Smooth muscle cell (in vitro differentiated cells): Measurements from ENCODE around the gene HS6ST1. TPM values are rescaled to one million over a fixed set of nuclear protein-coding genes. Genes with fewer than 3 reads are reported as not detected.

Experiments used
- DNase-seq: peaks from one replicate; lab custom pipeline; 2025; ENCODE audit not compliant: unreplicated experiment; lab: John Stamatoyannopoulos, UW
- H2AFZ ChIP-seq: fragments of 200-600 bp; sonication (generic); 2 replicates; pipeline ENCODE4 v1.6.0; 2016; ENCODE audit warnings: antibody characterized with exemption, low read depth, mild to moderate bottlenecking
- H3F3A ChIP-seq: fragments of 200-600 bp; sonication (generic); 2 replicates; pipeline ENCODE4 v1.6.0; 2017; ENCODE audit warnings: antibody characterized with exemption, low read depth
- H3K27ac ChIP-seq: fragments of 200-600 bp; sonication (generic); 2 replicates; pipeline ENCODE4 v1.5.1; 2016; ENCODE audit warnings: low read depth, mild to moderate bottlenecking
- H3K27me3 ChIP-seq: fragments of 200-600 bp; sonication (generic); 2 replicates; pipeline ENCODE4 v1.6.1; 2016; ENCODE audit warnings: low read depth, mild to moderate bottlenecking
- H3K36me3 ChIP-seq: fragments of 200-600 bp; sonication (generic); 2 replicates; pipeline ENCODE4 v1.5.1; 2016; ENCODE audit warnings: low read depth
- H3K4me1 ChIP-seq: fragments of 200-600 bp; sonication (generic); 2 replicates; pipeline ENCODE4 v1.5.1; 2016; ENCODE audit warnings: low read depth
- H3K4me2 ChIP-seq: fragments of 200-600 bp; sonication (generic); 2 replicates; pipeline ENCODE4 v1.6.0; 2016; ENCODE audit warnings: mild to moderate bottlenecking
- H3K4me3 ChIP-seq: fragments of 200-600 bp; sonication (generic); 2 replicates; pipeline ENCODE4 v1.5.1; 2016; ENCODE audit warnings: mild to moderate bottlenecking
- H3K79me2 ChIP-seq: fragments of 200-600 bp; sonication (generic); 2 replicates; pipeline ENCODE4 v1.6.0; 2016; ENCODE audit warnings: low read depth, mild to moderate bottlenecking
- H3K9ac ChIP-seq: fragments of 200-600 bp; sonication (generic); 2 replicates; pipeline ENCODE4 v1.6.0; 2016; ENCODE audit warnings: low read depth
- H3K9me3 ChIP-seq: fragments of 200-600 bp; sonication (generic); replicated peaks from 2 replicates; pipeline ENCODE4 v1.5.1; 2016; ENCODE audit warnings: low read depth
- H4K20me1 ChIP-seq: fragments of 200-600 bp; sonication (generic); 2 replicates; pipeline ENCODE4 v1.6.0; 2016; ENCODE audit warnings: low read depth
- CTCF ChIP-seq: fragments of 200-600 bp; sonication (generic); IDR thresholded peaks from 2 replicates; pipeline ENCODE4 v1.5.1; 2017; ENCODE audit warnings: borderline replicate concordance, mild to moderate bottlenecking, antibody characterized with exemption; ENCODE audit not compliant: insufficient read depth, poor library complexity, severe bottlenecking
- WGBS: methylation state at CpG from one replicate; pipeline ENCODE4 v1.1.7; 2016; ENCODE audit warnings: low lambda C conversion rate; 5-methylcytosine and 5-hydroxymethylcytosine counted together
- polyA plus RNA-seq: library from polyadenylated mRNA; unstranded; fragments of >200 nt; fragmentation: Nextera tagmentation; extraction: Ambion mirVana; gene quantifications from 2 replicates; pipeline ENCODE4 v1.2.1, GENCODE V29; 2016
- total RNA-seq: library from RNA; depleted of rRNA; stranded (reverse); fragments of >200 nt; gene quantifications from 2 replicates; pipeline ENCODE4 v1.2.3, GENCODE V29; 2014

Gene HS6ST1
- total and polyA plus RNA-seq, 2 experiments from 2014 or later, result 9.3 to 13.0 TPM

- no peaks in the 10 kb centered on the region for H3K9me3 ChIP-seq
- H3K27ac ChIP-seq, result no peak overlapping the region
- no peak for TF ChIP-seq CTCF
- H3K4me3 ChIP-seq, result no peak overlapping the region
- 90% methylated on average over 12 of the region's 12 CpGs for WGBS
- no peak overlapping the region for H3K4me2 ChIP-seq
- DNase-seq, result no peak
- H3K9ac ChIP-seq, result no peak overlapping the region
- no peaks in the 10 kb centered on the region for H3F3A ChIP-seq
- H3K36me3 ChIP-seq, result no peaks in the 10 kb centered on the region
- H2AFZ ChIP-seq, result no peak overlapping the region
- no peaks in the 10 kb centered on the region for H3K4me1 ChIP-seq
- H3K27me3 ChIP-seq, result no peaks in the 10 kb centered on the region
- H3K79me2 ChIP-seq, result no peaks in the 10 kb centered on the region
- H4K20me1 ChIP-seq, result peaks cover 70% of the 10 kb centered on the region
Measured at GRCh38 chr2:128285329-128285931, 33.2 kb downstream of the HS6ST1 start.

GRCh38 chr2:128284841-128285240 lies 33.8 kb downstream of the HS6ST1 start:
- no peak for DNase-seq
- H3K4me1 ChIP-seq, result no peaks in the 10 kb centered on the region
- H4K20me1 ChIP-seq, result peaks cover 76% of the 10 kb centered on the region
- no peak overlapping the region for H3K9ac ChIP-seq
- no peak overlapping the region for H3K27ac ChIP-seq
- H3K36me3 ChIP-seq, result no peaks in the 10 kb centered on the region
- H3F3A ChIP-seq, result no peaks in the 10 kb centered on the region
- no peaks in the 10 kb centered on the region for H3K27me3 ChIP-seq
- H2AFZ ChIP-seq, result no peak overlapping the region
- 88% methylated on average over 11 of the region's 11 CpGs for WGBS
- H3K4me3 ChIP-seq, result no peak overlapping the region
- no peak overlapping the region for H3K4me2 ChIP-seq
- H3K9me3 ChIP-seq, result no peaks in the 10 kb centered on the region
- TF ChIP-seq CTCF, result no peak
- no peaks in the 10 kb centered on the region for H3K79me2 ChIP-seq

GRCh38 chr2:128284037-128284441 lies 34.6 kb downstream of the HS6ST1 start:
- Histone ChIP-seq H3K27ac (no peak overlapping the region), H3K9ac (no peak overlapping the region), H3K4me1 (no peaks in the 10 kb centered on the region), H3K4me2 (no peak overlapping the region), H3K79me2 (no peaks in the 10 kb centered on the region), H2AFZ (no peak overlapping the region), H3K9me3 (no peaks in the 10 kb centered on the region), H4K20me1 (peaks cover 82% of the 10 kb centered on the region), H3K36me3 (no peaks in the 10 kb centered on the region), H3K27me3 (no peaks in the 10 kb centered on the region), H3F3A (no peaks in the 10 kb centered on the region), H3K4me3 (no peak overlapping the region)
- TF ChIP-seq CTCF, result no peak
- DNase-seq, result no peak
- WGBS, result 95% methylated on average over 6 of the region's 7 CpGs

GRCh38 chr2:128282976-128283810 lies 35.5 kb downstream of the HS6ST1 start:
- 94% methylated on average over 8 of the region's 8 CpGs for WGBS
- H3K4me2 ChIP-seq, result no peak overlapping the region
- H3K4me1 ChIP-seq, result no peaks in the 10 kb centered on the region
- no peak overlapping the region for H3K9ac ChIP-seq
- TF ChIP-seq CTCF, result no peak
- H2AFZ ChIP-seq, result no peak overlapping the region
- peaks cover 86% of the 10 kb centered on the region for H4K20me1 ChIP-seq
- H3F3A ChIP-seq, result no peaks in the 10 kb centered on the region
- no peaks in the 10 kb centered on the region for H3K79me2 ChIP-seq
- no peaks in the 10 kb centered on the region for H3K27me3 ChIP-seq
- H3K36me3 ChIP-seq, result no peaks in the 10 kb centered on the region
- no peak for DNase-seq
- H3K27ac ChIP-seq, result no peak overlapping the region
- no peak overlapping the region for H3K4me3 ChIP-seq
- H3K9me3 ChIP-seq, result no peaks in the 10 kb centered on the region
